Fibroblast of villous mesenchyme (primary cell): ENCODE results near the gene FOXD2. TPM values are rescaled to one million over a fixed set of nuclear protein-coding genes. Genes with fewer than 3 reads are reported as not detected.
A peak's percentile ranks its signal among the peaks of the same experiment; 100 is the strongest.

Experiments used
- DNase-seq: peaks from one replicate; pipeline ENCODE4 v3.0.0-alpha.2; 2010; ENCODE audit warnings: low read depth
- H3K4me3 ChIP-seq: 2 replicates; pipeline ENCODE4 v1.5.1; 2011; ENCODE audit warnings: low read depth, mild to moderate bottlenecking, low read length
- CTCF ChIP-seq: IDR thresholded peaks from 2 replicates; pipeline ENCODE4 v1.5.1; 2012; ENCODE audit warnings: low read depth, mild to moderate bottlenecking, low read length; ENCODE audit not compliant: insufficient read depth
- total RNA-seq: library from RNA; depleted of rRNA; stranded (reverse); fragments of >200 nt; gene quantifications from 2 replicates; pipeline ENCODE4 v1.2.3, GENCODE V29; 2012

FOXD2 gene
- total RNA-seq, 1 donor: under 0.01 TPM

GRCh38 chr1:47407481-47407880 is 30.4 kb upstream of the FOXD2 start:
- DNase-seq: no peak
- no peak overlapping the region for H3K4me3 ChIP-seq
- no peak for TF ChIP-seq CTCF

GRCh38 chr1:47409311-47410067 is 28.4 kb upstream of the FOXD2 start:
- TF ChIP-seq CTCF: no peak
- no peak overlapping the region for H3K4me3 ChIP-seq
- peak; percentile 30 for DNase-seq

- H3K4me3 ChIP-seq: no peak overlapping the region
- no peak for TF ChIP-seq CTCF
- no peak for DNase-seq
Measured at GRCh38 chr1:47410068-47410455, 27.8 kb upstream of the FOXD2 start.

GRCh38 chr1:47411436-47411835 is 26.4 kb upstream of the FOXD2 start:
- H3K4me3 ChIP-seq: no peak overlapping the region
- no peak for DNase-seq
- TF ChIP-seq CTCF: no peak

DNA sequence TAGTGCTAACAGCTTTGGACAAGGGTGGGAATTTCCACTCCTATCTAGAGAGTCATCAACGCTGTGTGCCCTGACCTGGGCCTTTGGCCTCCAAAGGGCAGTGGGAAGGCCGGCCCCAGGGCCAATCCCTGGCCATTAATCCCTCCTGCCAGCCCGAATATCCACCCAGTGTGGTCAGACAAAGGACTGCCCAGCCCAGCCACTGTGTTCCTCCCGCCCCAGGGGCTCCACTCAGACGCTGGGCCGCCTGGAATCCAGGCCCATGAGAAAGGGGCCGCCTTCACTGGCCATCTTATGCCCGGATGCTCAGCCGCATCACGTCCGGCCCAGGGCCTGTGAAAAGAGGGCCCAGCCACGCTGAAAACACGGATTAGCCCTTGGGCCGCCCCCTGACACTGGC is 25.4 kb upstream of the FOXD2 start:
- no peak overlapping the region for H3K4me3 ChIP-seq
- TF ChIP-seq CTCF: no peak
- no peak for DNase-seq

- no peak for TF ChIP-seq CTCF
- DNase-seq: no peak
- H3K4me3 ChIP-seq: peak within 1 kb of the TSS; percentile 15
Measured at GRCh38 chr1:47415728-47416318, 22.0 kb upstream of the FOXD2 start, which contains the start of gene FOXE3. Gene FOXE3 (plus strand): TSS chr1:47416285. CDS start chr1:47416316, 31 bp downstream.
